Activated CD8-positive, alpha-beta T cell treated with anti-CD3 and anti-CD28 coated beads for 36 hours (primary cell): Measurements from ENCODE around the gene CENATAC. TPM values are rescaled to one million over a fixed set of nuclear protein-coding genes. Genes with fewer than 3 reads are reported as not detected.

Experiments used
- ATAC-seq: fragments of 200-7000 bp; cut with Tn5 transposase; one replicate; pipeline ENCODE4 v1.10.0; 2021; ENCODE audit warnings: mild to moderate bottlenecking, moderate library complexity
- CTCF ChIA-PET: fragments of 350-600 bp; sonication (Branson Sonifier 250); formaldehyde crosslinking; loops from one replicate; lab custom pipeline; 2021; ENCODE audit warnings: antibody characterized with exemption; lab: Charles Lee
- POLR2A ChIA-PET: fragments of 350-600 bp; sonication (Branson Sonifier 250); formaldehyde crosslinking; loops from one replicate; lab custom pipeline; 2021; ENCODE audit warnings: antibody characterized with exemption; lab: Charles Lee
- DNase-seq: peaks from one replicate; pipeline ENCODE4 v3.0.0-alpha.2; 2020
- H3K27ac Mint-ChIP-seq: one replicate; pipeline ENCODE4 v1.8.0; 2021; ENCODE audit warnings: mild to moderate bottlenecking, mixed read lengths
- H3K27me3 Mint-ChIP-seq: one replicate; pipeline ENCODE4 v1.8.0; 2021; ENCODE audit warnings: mixed read lengths
- H3K36me3 Mint-ChIP-seq: one replicate; pipeline ENCODE4 v1.8.0; 2021; ENCODE audit warnings: low read depth, mixed read lengths
- H3K4me1 Mint-ChIP-seq: one replicate; pipeline ENCODE4 v1.8.0; 2021; ENCODE audit warnings: low read depth, mixed read lengths
- H3K4me3 Mint-ChIP-seq: one replicate; pipeline ENCODE4 v1.8.0; 2021; ENCODE audit warnings: mild to moderate bottlenecking, moderate library complexity, mixed read lengths
- H3K9me3 Mint-ChIP-seq: one replicate; pipeline ENCODE4 v1.8.0; 2021; ENCODE audit warnings: mixed read lengths
- CTCF ChIP-seq: fragments of 200-600 bp; IDR thresholded peaks from one replicate; pipeline ENCODE4 v1.8.0; 2022; ENCODE audit warnings: antibody characterized with exemption, mild to moderate bottlenecking
- intact Hi-C: fragments of 100-400 bp; cut with micrococcal nuclease; formaldehyde crosslinking; loops from one replicate; pipeline ENCODE4 v1.10.0; 2022
- total RNA-seq, 2 experiments: library from RNA; stranded (reverse); gene quantifications; one replicate each; pipeline ENCODE4 v1.2.3, GENCODE V29; 2021

CENATAC gene
- total RNA-seq, 2 experiments from 2014 or later, result 22.0 to 24.1 TPM

- DNase-seq, result peak; percentile 66
- TF ChIP-seq CTCF, result peak; percentile 63
- H3K36me3 Mint-ChIP-seq, result peaks cover 43% of the 10 kb centered on the region
- CTCF ChIA-PET, result interaction anchor here (1.0 to 1.3 kb wide), 6 partner anchors 38 to 307 kb away, joined by 3 to 4 read pairs (median 3); partner anchors contain the start of gene VPS11
- POLR2A ChIA-PET, result interaction anchor here (0.7 to 5.1 kb wide), 22 partner anchors 13 to 305 kb away, joined by 3 to 106 read pairs (median 4); partner anchors contain the start of genes DDX6, HMBS, RPS25 and SLC37A4
- H3K27ac Mint-ChIP-seq, result peak overlapping the region; percentile 99
- peak overlapping the region; percentile 97 for H3K4me3 Mint-ChIP-seq
- peak; percentile 38 for ATAC-seq
- H3K9me3 Mint-ChIP-seq, result no peaks in the 10 kb centered on the region
- H3K27me3 Mint-ChIP-seq, result no peaks in the 10 kb centered on the region
- intact Hi-C loops, result no loop called here
- peaks cover 31% of the 10 kb centered on the region for H3K4me1 Mint-ChIP-seq
These were observed 862 bp upstream of the CENATAC start for GRCh38 chr11:118996926-118997626.

- ATAC-seq (peak; percentile 5), DNase-seq (no peak)
- Mint-ChIP-seq H3K4me1 (peaks cover 31% of the 10 kb centered on the region), H3K4me3 (peak overlapping the region; percentile 97), H3K27me3 (no peaks in the 10 kb centered on the region), H3K27ac (peak overlapping the region; percentile 99), H3K36me3 (peaks cover 52% of the 10 kb centered on the region), H3K9me3 (no peaks in the 10 kb centered on the region)
- ChIA-PET CTCF (interaction anchor here (1.2 kb wide), 1 partner anchor 69 kb away, joined by 3 read pairs; no protein-coding TSS in a partner anchor), POLR2A (interaction anchor here (1.1 to 5.1 kb wide), 14 partner anchors 12 to 208 kb away, joined by 3 to 106 read pairs (median 6); partner anchors contain the start of genes DDX6, HMBS, RPS25 and SLC37A4)
- intact Hi-C loops, result no loop called here
- TF ChIP-seq CTCF, result no peak
These were observed 415 bp downstream of the CENATAC start for GRCh38 chr11:118998388-118998717.

GRCh38 chr11:118998822-118999221, 884 bp downstream of the CENATAC start:
- peaks cover 29% of the 10 kb centered on the region for H3K4me1 Mint-ChIP-seq
- TF ChIP-seq CTCF, result no peak
- intact Hi-C loops, result no loop called here
- DNase-seq (no peak), ATAC-seq (no peak)
- no peaks in the 10 kb centered on the region for H3K27me3 Mint-ChIP-seq
- H3K4me3 Mint-ChIP-seq, result peak overlapping the region; percentile 97
- peak overlapping the region; percentile 99 for H3K27ac Mint-ChIP-seq
- ChIA-PET POLR2A (interaction anchor here (0.5 to 5.1 kb wide), 8 partner anchors 11 to 96 kb away, joined by 3 to 106 read pairs (median 8); partner anchors contain the start of genes HMBS, RPS25 and TRAPPC4), CTCF (interaction anchor here (1.7 kb wide), 1 partner anchor 18 kb away, joined by 3 read pairs; no protein-coding TSS in a partner anchor)
- peaks cover 50% of the 10 kb centered on the region for H3K36me3 Mint-ChIP-seq
- H3K9me3 Mint-ChIP-seq, result no peaks in the 10 kb centered on the region

- H3K27ac Mint-ChIP-seq, result no peak overlapping the region
These were observed 3.0 kb downstream of the CENATAC start for GRCh38 chr11:119000906-119001305.

More at GRCh38 chr11:119000906-119001305, 3.0 kb downstream of the CENATAC start:
- peaks cover 31% of the 10 kb centered on the region for H3K4me1 Mint-ChIP-seq
- no peak for ATAC-seq
- H3K36me3 Mint-ChIP-seq, result peaks cover 49% of the 10 kb centered on the region
- CTCF ChIA-PET, result no interaction called here
- H3K9me3 Mint-ChIP-seq, result no peaks in the 10 kb centered on the region
- intact Hi-C loops, result no loop called here
- DNase-seq, result no peak
- no peak overlapping the region for H3K4me3 Mint-ChIP-seq
- TF ChIP-seq CTCF, result no peak
- no peaks in the 10 kb centered on the region for H3K27me3 Mint-ChIP-seq
- POLR2A ChIA-PET, result interaction anchor here (1.8 to 5.1 kb wide), 2 partner anchors 15 to 94 kb away, joined by 3 to 106 read pairs; partner anchors contain the start of genes RPS25 and TRAPPC4
